ENCODE results near the gene MLH1. TPM values are rescaled to one million over a fixed set of nuclear protein-coding genes. Genes with fewer than 3 reads are reported as not detected.

The MLH1 gene
- total RNA-seq, 4 donors from 2014 or later: 19.4 to 38.0 (median 27.8) TPM

- intact Hi-C loops (cut with DNase I; ENCODE audit: low total_unique reads): no loop called here
- in situ Hi-C loops (cut with MboI; ENCODE audit: low pct_ligation_motif_present in 1 of 4, low pct_unique_long_range_greater_than_20kb in 1 of 4, low sequenced_read_pairs in 3 of 4): no loop called here
- H3K27me3 ChIP-seq: no peaks in the 10 kb centered on the region
- no peaks in the 10 kb centered on the region for H3K4me1 ChIP-seq
- 89% methylated on average over 2 of the region's 2 CpGs; no CpG with 5 or more reads in 1 of the 2 donors for WGBS, 2 donors (ENCODE audit: low coverage in 1 of 2)
- no peak overlapping the region for H3K27ac ChIP-seq
- DNase-seq: no peak
- TF ChIP-seq EP300 (IDR thresholded peaks at IDR 0.05; ENCODE audit: low read depth) (no peak), POLR2AphosphoS5 (IDR thresholded peaks at IDR 0.05) (no peak)
- H3K36me3 ChIP-seq: peaks cover 0 to 7% (median 3%) of the 10 kb centered on the region in 4 donors
- H3K4me3 ChIP-seq: no peak overlapping the region
- no peaks in the 10 kb centered on the region for H3K9me3 ChIP-seq
Measured at GRCh38 chr3:37087870-37088269, 94.6 kb downstream of the MLH1 start.

GRCh38 chr3:37092484-37092883 lies 99.2 kb downstream of the MLH1 start:
- no peaks in the 10 kb centered on the region for H3K27me3 ChIP-seq
- TF ChIP-seq POLR2A (IDR thresholded peaks at IDR 0.05) (no peak), EP300 (IDR thresholded peaks at IDR 0.05; ENCODE audit: low read depth) (no peak), CTCF (IDR thresholded peaks at IDR 0.05) (no peak), POLR2AphosphoS5 (IDR thresholded peaks at IDR 0.05) (no peak)
- H3K27ac ChIP-seq: no peak overlapping the region
- DNase-seq: no peak
- WGBS, 2 donors (ENCODE audit: low coverage in 1 of 2): 95 to 100% methylated on average over 3 of the region's 3 CpGs
- H3K4me1 ChIP-seq: peaks cover 0 to 8% (median 4%) of the 10 kb centered on the region in 4 donors
- peaks cover 0 to 23% (median 4%) of the 10 kb centered on the region in 4 donors for H3K36me3 ChIP-seq
- intact Hi-C loops (cut with DNase I; ENCODE audit: low total_unique reads) (no loop called here), in situ Hi-C loops (cut with MboI; ENCODE audit: low pct_ligation_motif_present in 1 of 4, low pct_unique_long_range_greater_than_20kb in 1 of 4, low sequenced_read_pairs in 3 of 4) (no loop called here)
- no peak overlapping the region for H3K4me3 ChIP-seq
- H3K9me3 ChIP-seq: no peaks in the 10 kb centered on the region

- H3K36me3 ChIP-seq: peaks cover 0 to 21% (median 4%) of the 10 kb centered on the region in 4 donors
- TF ChIP-seq EP300 (IDR thresholded peaks at IDR 0.05; ENCODE audit: low read depth): no peak
- no peak for TF ChIP-seq POLR2A (IDR thresholded peaks at IDR 0.05)
- no peak for TF ChIP-seq POLR2AphosphoS5 (IDR thresholded peaks at IDR 0.05)
- TF ChIP-seq CTCF (IDR thresholded peaks at IDR 0.05): no peak
- no peaks in the 10 kb centered on the region for H3K27me3 ChIP-seq
- WGBS, 2 donors (ENCODE audit: low coverage in 1 of 2): 95 to 100% methylated on average over 2 of the region's 2 CpGs
- DNase-seq: no peak
- no peaks in the 10 kb centered on the region for H3K9me3 ChIP-seq
- H3K4me1 ChIP-seq: peaks cover 0 to 16% (median 4%) of the 10 kb centered on the region in 4 donors
- intact Hi-C loops (cut with DNase I; ENCODE audit: low total_unique reads): no loop called here
- no peak overlapping the region for H3K4me3 ChIP-seq
- in situ Hi-C loops (cut with MboI; ENCODE audit: low pct_ligation_motif_present in 1 of 4, low pct_unique_long_range_greater_than_20kb in 1 of 4, low sequenced_read_pairs in 3 of 4): no loop called here
- H3K27ac ChIP-seq: no peak overlapping the region
Measured at GRCh38 chr3:37093481-37093880, 100.2 kb downstream of the MLH1 start.

- Histone ChIP-seq H3K36me3 (peaks cover 0 to 21% (median 4%) of the 10 kb centered on the region in 4 donors), H3K9me3 (no peaks in the 10 kb centered on the region), H3K4me1 (peaks cover 0 to 18% (median 4%) of the 10 kb centered on the region in 4 donors), H3K27me3 (no peaks in the 10 kb centered on the region), H3K27ac (no peak overlapping the region), H3K4me3 (no peak overlapping the region)
- TF ChIP-seq CTCF (IDR thresholded peaks at IDR 0.05) (no peak), EP300 (IDR thresholded peaks at IDR 0.05; ENCODE audit: low read depth) (no peak), POLR2A (IDR thresholded peaks at IDR 0.05) (no peak), POLR2AphosphoS5 (IDR thresholded peaks at IDR 0.05) (no peak)
- in situ Hi-C loops (cut with MboI; ENCODE audit: low pct_ligation_motif_present in 1 of 4, low pct_unique_long_range_greater_than_20kb in 1 of 4, low sequenced_read_pairs in 3 of 4): no loop called here
- no peak for DNase-seq
- WGBS, 2 donors (ENCODE audit: low coverage in 1 of 2): 60 to 81% methylated on average over 3 of the region's 3 CpGs
- intact Hi-C loops (cut with DNase I; ENCODE audit: low total_unique reads): no loop called here
Measured at GRCh38 chr3:37094636-37095035, 101.3 kb downstream of the MLH1 start.

- intact Hi-C loops (cut with DNase I; ENCODE audit: low total_unique reads): no loop called here
- peaks cover 0 to 21% (median 3%) of the 10 kb centered on the region in 4 donors for H3K36me3 ChIP-seq
- in situ Hi-C loops (cut with MboI; ENCODE audit: low pct_ligation_motif_present in 1 of 4, low pct_unique_long_range_greater_than_20kb in 1 of 4, low sequenced_read_pairs in 3 of 4): no loop called here
Measured at GRCh38 chr3:37096288-37096687, 103.0 kb downstream of the MLH1 start.

More at GRCh38 chr3:37096288-37096687, 103.0 kb downstream of the MLH1 start:
- peaks cover 0 to 18% (median 4%) of the 10 kb centered on the region in 4 donors for H3K4me1 ChIP-seq
- no peak for DNase-seq
- no peaks in the 10 kb centered on the region for H3K9me3 ChIP-seq
- TF ChIP-seq EP300 (IDR thresholded peaks at IDR 0.05; ENCODE audit: low read depth) (no peak), CTCF (IDR thresholded peaks at IDR 0.05) (no peak), POLR2AphosphoS5 (IDR thresholded peaks at IDR 0.05) (no peak), POLR2A (IDR thresholded peaks at IDR 0.05) (no peak)
- H3K27ac ChIP-seq: no peak overlapping the region
- WGBS, 2 donors (ENCODE audit: low coverage in 1 of 2): 58 to 80% methylated on average over 1 of the region's 1 CpG
- H3K4me3 ChIP-seq: no peak overlapping the region
- H3K27me3 ChIP-seq: no peaks in the 10 kb centered on the region

Data from transverse colon (tissue), 4 donors.